Right renal pelvis (tissue), 4 donors: ENCODE data around the gene KIAA1549. TPM values are rescaled to one million over a fixed set of nuclear protein-coding genes. Genes with fewer than 3 reads are reported as not detected.
A peak's percentile ranks its signal among the peaks of the same experiment; 100 is the strongest.

ENCODE experiments used
- DNase-seq, 4 donors: peaks; one replicate each; pipeline ENCODE4 v3.0.0-alpha.2; 2013; ENCODE audit warnings: low read depth in 4 of 4, low spot score in 3 of 4, missing footprints in 1 of 4
- polyA plus RNA-seq, 4 donors: library from polyadenylated mRNA; unstranded; fragments of 120-200 nt; gene quantifications; one replicate each; pipeline ENCODE4 v1.2.1, GENCODE V29; 2013; ENCODE audit not compliant: insufficient read length in 4 of 4

The KIAA1549 gene
- polyA plus RNA-seq, 4 donors: 12.2 to 14.0 (median 13.5) TPM

- DNase-seq: no peak
These were observed 120.1 kb downstream of the KIAA1549 start for GRCh38 chr7:138861051-138861450.

GRCh38 chr7:138857728-138858127 lies 123.5 kb downstream of the KIAA1549 start:
- DNase-seq: no peak

GRCh38 chr7:138854115-138854645 lies 127.0 kb downstream of the KIAA1549 start:
- DNase-seq: no peak

- DNase-seq: no peak
These were observed 127.7 kb downstream of the KIAA1549 start for GRCh38 chr7:138853448-138853847.

- no peak for DNase-seq
These were observed 128.7 kb downstream of the KIAA1549 start for GRCh38 chr7:138852469-138852868.

- no peak for DNase-seq
These were observed 131.5 kb downstream of the KIAA1549 start for GRCh38 chr7:138849701-138850100.

- DNase-seq: no peak
These were observed 132.9 kb downstream of the KIAA1549 start for GRCh38 chr7:138848056-138848980.

- no peak for DNase-seq
These were observed 135.5 kb downstream of the KIAA1549 start for GRCh38 chr7:138845711-138846110.

- no peak for DNase-seq
These were observed 137.3 kb downstream of the KIAA1549 start for GRCh38 chr7:138843632-138844580.

GRCh38 chr7:138842111-138842510 lies 139.1 kb downstream of the KIAA1549 start:
- DNase-seq: no peak

GRCh38 chr7:138838166-138838565 lies 143.0 kb downstream of the KIAA1549 start:
- DNase-seq: no peak

GRCh38 chr7:138837627-138838026 lies 143.6 kb downstream of the KIAA1549 start:
- peak in 1 of 4 donors; percentile 10 for DNase-seq

- DNase-seq: no peak
These were observed 146.1 kb downstream of the KIAA1549 start for GRCh38 chr7:138835087-138835486.

GRCh38 chr7:138834583-138834982 lies 146.6 kb downstream of the KIAA1549 start:
- DNase-seq: no peak

- DNase-seq: no peak
These were observed 147.6 kb downstream of the KIAA1549 start for GRCh38 chr7:138833596-138833995.

- DNase-seq: no peak
These were observed 148.2 kb downstream of the KIAA1549 start for GRCh38 chr7:138832966-138833365.

GRCh38 chr7:138829335-138829734 lies 151.9 kb downstream of the KIAA1549 start:
- no peak for DNase-seq

- DNase-seq: no peak
These were observed 152.9 kb downstream of the KIAA1549 start for GRCh38 chr7:138828302-138828701.

- no peak for DNase-seq
These were observed 156.0 kb downstream of the KIAA1549 start for GRCh38 chr7:138825049-138825721.

- no peak for DNase-seq
These were observed 158.2 kb downstream of the KIAA1549 start for GRCh38 chr7:138822867-138823535.
